Eye (tissue), 1 donor: ENCODE measurements around the gene GORASP1.

Experiments used
- DNase-seq: peaks from one replicate; pipeline ENCODE4 v3.0.0-alpha.2; 2015

Gene GORASP1

DNA sequence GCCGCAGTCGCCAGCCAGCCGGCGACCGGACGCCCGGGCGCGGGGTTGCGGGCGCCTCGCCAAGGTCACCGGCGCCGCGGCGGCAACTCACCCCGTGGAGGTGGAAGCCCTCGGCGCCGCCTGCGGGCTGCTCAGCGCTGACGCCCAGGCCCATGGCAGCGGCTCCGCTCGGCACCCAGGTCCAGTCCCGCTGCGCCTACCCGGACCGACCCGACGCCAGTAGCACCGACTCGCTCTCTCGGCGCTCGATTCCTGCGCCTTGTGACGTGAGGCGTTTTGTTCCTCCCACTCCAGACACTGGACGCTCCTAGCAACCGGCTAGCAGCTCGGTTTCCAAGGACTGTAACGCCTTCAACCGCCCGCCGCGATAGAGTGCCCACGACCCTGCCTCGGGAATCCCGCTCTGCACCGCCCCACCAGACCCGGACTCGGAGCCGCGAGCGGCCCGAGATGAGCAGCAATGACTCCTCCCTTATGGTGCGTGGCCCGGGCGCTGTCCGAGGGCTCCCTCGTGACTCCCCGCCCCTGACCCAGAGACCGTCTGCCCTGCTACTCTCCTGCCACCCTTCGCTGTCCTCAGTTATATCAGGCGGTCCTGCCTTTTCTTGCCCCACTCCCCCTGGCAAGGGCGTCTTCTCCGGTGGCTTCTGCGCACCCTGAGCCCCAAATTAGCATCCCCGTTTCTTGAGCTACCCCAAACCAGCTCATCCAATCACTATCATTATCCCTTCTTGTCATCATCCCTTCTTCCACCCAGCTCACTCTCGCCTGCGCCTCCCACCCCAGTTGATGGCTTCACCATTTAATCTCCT lies at the start of gene GORASP1, which contains the start of gene TTC21A:
GORASP1 (minus strand) TSS at position 240 of the 812 bp plus-strand sequence; CDS start at position 154, 86 bp downstream.
TTC21A (plus strand) TSS at position 293 of the 812 bp plus-strand sequence; CDS start at position 451, 158 bp downstream.
- DNase-seq, result peak; percentile 97

DNA sequence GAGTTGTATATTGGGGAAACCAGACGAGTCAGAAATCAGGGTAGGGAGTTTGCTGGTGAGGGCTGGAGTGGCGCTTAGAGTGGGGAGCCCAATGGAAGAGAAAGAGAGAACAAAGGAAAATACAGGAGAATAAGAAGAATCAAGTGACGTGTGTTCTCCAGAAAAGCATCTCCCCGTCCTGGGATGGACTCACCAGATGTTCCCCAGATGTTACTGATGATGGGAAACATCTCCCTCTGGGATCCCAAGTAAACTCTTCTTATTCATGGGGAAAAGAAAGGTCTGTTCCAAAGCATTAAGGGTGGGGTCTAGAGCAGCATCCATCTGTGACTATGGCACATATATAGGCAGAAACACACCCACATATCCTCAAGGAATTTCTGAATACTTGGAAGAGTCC lies 49.0 kb upstream of the GORASP1 start:
- no peak for DNase-seq

DNA sequence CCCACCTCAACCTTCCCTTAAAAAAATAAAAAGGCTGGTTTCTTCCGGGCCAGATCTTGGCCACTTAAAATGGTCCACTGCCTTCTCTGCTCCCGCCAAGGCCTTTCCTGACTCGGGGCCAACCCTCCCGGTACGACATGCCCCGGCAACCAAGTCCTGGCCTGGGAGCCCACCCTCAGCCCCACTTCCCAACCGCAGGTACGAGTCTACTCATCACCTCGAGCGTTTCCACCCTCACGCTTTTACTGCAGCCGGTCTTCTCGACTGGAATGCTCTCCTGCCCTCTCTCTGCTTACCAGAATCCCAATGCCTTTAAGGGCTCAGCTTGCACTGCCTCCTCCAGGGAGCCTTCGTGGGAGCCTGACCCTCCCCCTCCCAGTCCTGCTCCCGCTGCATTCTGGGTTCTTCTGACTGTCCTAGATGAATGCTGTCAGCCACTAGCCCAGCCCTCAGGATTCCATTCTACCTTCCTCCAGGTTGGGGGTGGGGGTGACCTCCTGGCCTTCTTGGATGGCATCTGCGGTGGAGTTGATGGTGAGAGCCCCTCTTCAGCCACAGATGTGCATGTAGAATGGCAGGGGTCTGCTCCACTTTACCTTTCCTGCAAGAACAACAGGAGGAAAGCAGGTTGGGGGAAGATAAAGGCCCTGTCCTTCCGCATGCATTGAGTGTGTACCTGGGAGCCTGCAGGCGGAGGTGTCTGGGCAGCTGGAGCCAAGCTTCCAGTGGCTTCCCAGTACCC lies 47.0 kb upstream of the GORASP1 start:
- DNase-seq, result peak; percentile 58

DNA sequence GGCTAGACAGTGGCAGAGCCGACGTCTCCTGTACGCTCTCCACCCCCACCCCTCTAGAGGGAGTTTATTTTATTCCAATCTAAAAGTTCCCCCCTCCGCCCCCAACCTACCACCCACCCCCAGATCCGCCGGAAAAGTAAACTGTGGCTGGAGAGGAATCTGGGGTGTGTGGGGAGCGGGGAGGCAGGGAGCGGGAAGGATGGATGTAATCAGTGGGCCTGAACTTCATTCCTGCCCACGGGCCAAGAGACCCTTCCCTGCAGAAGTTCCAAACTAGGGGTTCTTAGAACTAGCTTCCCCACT lies 46.5 kb upstream of the GORASP1 start:
- DNase-seq, result no peak

DNA sequence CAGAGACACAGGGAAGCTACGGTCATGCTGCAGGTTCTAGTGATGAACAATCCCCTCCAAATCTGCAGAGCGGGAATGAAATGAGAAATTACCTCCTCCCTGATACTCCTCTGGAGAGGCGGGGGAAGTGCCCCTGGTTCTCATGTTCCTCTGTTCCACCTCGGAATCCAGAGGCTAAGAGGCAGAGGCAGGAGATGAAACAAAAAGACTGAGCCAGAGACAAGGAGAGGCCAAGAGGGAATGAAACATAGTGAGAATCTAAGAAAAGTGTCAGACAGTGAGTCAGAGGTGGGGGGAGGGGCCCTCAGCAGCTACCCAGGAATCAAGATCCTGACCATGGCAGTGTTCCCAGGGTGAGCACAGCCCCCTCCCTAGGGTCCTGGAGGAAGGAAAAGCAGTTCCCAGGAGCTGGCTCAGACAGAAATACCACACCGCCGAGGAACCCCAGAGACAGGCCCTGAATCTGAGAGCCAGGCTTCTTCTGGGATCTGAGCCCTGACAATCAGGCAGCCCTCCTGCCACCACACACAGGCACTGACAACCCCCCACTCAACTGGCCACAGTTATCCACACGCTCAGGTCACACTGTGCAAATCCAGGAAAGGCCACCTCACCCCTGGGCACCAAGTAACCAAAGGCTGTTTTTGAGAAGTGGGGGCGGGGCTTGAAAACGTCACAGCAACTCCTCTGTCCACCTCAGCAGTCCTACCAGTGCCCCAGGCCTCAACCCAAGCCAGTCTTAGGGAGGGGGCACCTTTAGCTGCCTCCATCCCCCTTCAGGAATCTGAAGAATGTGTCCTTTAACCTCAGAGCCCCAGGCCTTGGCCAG lies 43.6 kb upstream of the GORASP1 start:
- peak; percentile 84 for DNase-seq

DNA sequence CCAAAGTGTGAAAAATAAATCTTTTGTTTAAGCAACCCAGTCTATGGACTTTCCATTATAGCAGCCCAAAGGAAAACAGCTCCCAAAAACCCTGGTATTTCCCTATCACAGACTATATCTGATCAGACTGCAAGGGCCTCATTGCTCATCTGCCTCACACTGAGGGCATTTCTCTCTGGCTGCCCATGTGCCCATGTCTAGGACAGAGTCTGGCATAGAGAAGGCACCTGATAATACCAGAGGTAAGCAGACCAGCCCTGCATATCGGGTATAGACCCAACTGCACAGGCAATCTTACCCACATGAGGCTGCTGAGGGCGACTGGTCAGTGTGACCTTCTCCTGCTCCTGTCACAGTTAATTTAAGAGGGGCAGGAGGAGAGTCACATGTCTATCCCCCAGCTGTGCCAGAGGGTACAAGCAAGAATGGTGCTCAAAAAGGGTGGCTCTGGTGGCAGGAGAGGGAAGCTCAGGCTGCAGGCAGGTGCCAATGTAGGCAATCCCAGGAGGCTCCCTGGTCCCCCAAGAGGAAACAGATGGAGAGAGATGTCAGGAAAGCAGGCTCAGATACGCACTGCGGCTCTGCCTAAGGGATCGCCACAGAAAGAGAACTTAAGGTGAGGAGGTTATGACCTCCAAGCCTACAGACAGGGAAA lies 42.8 kb upstream of the GORASP1 start:
- DNase-seq, result peak; percentile 62

DNA sequence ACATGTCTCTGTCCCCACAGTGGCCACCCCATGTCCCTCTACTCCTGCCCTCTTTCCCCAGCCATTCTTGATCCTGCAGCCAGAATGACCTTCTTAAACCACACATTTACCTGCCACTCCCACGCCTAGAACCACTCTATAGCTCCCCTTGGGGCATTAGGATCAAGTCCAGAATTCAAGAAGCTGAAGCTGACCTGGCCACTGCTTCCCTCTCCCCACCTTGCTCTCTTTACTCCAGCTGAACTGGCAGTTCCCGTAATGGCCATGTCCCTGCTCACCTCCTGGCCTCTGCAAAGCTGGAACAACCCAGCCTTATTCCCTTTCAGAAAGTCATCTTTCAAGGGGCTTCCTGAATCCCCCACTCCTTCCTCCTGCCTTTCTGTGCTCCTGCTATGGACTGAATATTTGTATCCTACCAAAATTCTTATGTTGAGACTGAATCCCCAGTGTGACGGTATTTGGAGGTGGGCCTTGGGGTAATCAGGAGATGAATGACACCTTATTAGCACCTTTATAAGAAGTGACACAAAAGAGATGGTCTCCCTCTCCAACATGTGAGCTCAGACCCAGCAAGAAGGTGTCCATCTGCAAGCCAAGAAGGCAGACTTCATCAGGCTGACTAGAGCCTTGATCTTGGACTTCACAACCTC lies 42.2 kb upstream of the GORASP1 start:
- no peak for DNase-seq

DNA sequence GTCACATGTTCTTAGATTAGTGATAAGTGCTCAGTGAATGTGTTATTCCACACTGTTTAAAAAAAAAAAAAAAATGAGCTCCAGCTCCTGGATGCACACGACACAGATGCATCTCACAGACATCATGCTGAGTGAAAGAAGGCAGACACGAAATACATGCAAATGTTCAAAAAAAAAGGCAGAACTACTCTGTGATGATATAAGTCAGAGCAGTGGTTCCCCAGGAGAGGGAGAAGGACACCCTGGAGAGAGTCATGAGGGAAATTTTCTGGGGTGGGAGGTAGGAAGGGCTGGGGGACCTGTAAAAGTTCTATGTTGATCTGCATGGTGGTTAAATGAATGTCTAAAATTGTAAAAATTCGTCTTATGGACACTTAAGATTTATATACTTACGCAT lies 41.6 kb upstream of the GORASP1 start:
- no peak for DNase-seq

DNA sequence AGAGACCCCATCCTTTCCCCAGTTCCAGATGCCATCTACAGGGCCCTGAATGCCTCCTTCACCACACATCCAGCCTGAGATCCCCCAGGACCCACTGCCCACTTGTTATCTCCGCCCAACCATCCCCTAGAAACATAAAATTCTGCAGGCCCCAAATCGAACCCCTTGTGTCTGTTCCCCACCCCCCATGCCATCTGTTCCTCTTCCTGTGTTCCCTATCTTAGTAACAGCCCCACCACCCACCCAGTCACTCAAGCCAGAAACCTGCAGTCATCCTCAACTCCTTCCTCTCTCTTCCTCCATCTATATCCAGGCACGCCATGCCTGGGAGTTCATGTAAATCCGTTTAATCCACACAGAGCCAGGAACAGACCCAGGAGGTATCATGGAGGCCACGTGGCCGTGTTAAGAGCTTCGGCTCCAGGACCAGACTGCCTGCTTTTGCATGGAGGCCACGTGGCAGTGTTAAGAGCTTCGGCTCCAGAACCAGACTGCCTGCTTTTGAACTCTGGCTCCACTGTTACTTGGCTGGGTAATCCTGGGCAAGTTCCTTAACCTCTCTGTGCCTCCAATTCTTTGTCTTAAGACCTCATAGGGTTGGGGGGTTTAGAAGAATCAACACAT lies 41.1 kb upstream of the GORASP1 start:
- peak; percentile 44 for DNase-seq

DNA sequence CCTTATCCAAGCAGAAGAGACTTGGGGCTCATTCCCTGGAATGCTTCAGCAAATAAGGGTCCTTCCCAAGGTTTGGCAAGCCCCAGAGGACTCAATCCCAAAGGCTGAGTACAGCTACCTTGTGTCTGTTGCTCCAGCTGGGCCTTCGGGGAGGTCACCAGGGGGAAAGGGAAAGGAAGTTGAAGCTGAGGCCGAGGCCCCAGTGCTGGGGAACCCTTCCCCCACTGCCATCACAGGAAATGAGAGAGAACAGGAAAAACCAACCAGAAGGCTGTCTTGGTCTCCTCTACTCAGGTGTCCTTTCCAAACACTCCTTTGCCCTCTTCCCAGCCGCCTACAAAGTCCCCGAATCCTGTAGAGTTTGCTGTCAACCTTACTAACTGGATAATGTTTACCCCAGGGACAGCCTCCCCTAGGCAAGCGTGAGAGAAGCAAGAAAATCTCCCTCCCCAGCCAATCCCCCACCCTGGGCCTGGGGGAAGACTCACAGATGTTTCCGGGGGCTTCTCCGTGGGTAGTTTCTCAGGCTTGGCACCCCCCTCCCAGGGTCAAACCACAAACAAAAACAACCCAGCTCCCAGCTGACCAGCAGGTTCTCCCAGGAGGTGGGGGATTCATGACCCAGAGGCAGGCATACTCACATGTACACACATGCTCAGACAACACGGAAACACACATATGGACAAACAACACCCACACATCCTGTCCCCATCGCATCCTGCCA lies 40.4 kb upstream of the GORASP1 start:
- peak; percentile 51 for DNase-seq

DNA sequence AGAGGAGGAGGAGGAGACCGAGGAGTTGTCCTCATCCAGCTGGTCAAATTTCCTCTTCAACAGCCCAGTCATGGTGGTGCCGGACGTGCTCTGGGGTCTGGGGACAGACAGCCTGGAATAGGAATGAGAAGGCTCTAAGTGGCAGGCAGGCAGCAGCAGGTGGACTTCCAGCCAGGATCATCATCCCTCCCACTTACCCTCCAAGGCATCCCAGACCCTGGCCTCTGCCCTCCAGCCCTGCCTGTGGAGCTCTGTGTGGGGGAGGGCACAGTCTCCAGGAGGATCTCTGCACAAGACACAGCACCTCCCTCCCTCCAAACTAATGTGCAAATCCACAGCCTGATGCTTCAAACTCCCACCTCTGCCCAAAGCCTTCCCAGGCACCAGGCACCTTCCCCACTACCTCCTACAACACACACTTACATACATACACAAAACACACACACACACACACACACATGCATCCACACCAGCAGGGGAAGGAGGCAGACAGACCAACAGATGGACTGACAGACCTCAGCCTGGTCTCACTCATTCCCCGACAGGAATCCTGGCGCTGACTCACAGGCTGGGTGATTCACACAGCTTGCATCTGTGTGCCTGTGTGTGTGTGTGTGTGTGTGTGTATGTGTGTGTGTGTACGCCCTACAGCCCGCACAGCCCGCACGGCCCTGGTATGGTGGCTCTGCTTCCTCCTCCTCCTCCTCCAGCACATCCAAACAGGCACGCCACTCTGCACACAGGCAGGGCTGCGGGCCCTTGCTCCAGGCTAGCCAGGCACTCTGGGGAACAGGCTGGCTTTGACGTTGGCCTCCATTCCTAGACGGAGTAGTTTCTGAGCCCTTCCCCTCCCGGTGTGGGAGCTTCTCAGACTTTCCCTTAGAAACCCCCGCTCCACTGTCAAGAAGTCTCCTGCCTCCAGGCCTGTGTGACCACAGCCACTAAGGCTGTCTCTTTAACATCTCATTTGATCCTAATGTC lies 39.5 kb upstream of the GORASP1 start:
- DNase-seq, result peak; percentile 76

DNA sequence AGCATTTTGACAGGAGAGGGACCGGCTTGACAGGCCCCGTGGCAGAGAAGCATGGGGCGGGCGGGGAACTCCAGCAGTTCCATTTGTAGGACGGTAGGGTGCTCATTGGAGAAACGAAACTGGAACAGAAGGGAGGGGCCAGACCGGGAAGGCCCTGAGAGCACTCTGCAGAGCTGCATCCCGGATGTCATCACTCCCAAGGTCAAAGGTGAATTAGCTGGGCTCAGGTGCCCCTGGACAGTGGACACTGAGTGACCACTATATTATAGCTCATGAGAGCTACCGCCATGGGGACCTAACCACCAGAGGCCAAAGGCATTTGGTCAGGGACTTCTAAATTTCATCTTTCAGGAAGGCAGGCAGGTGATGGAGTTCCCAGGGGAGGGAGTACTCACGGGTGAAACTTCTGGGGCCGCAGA lies 38.7 kb upstream of the GORASP1 start:
- no peak for DNase-seq

DNA sequence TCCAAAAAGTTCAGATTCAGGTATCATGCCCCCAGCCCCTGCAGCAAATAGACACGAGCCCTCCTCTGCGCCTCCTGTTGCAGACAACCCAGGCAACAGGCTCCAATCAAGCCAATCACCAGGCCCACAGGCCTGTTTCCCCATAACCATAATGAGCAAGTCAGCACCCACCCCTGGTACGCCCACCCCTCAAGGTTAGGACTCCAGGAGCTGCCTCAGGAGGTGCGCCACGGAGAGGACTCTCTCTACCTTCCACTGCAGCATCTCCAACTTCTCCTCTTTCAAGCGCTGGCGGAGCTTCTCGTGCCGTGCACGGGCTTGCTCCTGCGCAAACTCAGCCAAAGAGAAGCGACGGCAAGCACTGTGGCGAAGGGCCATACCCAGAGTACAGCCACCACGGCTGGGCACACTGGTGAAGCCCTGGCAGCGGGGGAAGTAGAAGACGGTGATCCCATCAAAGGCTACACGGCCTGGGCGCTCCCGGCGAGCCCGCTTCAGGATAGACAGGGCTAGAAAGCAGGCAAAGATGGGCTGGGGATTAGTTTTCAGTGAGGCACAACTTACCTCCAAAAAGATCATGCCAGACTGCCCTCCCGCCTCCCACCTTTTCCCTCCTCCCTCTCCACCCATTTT lies 37.4 kb upstream of the GORASP1 start:
- no peak for DNase-seq

DNA sequence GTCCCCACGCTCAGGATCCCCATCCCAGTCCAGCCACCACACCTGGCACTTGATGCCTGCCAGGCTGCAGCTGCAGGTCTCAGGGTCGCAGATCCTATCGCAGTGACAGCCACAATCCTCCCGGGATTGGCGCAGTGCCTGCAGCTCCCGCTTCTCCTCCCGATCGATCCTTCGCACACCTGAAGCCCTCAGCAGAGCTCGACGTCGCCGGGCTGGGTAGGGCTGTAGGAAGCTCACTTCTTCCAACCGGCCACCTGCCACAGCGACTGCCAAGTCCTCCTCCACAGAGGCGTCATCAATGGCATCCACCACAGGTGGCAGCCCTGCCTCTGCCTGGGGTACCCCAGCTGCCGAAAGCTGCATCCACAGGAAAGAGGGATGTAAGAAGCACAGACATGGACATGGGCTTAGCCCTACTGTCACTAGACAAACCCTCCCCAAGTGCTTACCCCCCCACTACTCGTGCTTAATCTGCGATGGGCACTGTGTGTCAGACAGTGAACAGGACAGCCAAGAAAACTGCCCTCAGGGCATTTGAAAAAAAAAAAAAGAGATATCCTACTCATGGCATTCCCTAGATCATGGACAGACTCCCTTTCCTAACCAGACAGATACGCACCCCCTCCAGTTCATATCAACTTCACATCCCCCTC lies 36.8 kb upstream of the GORASP1 start:
- no peak for DNase-seq

DNA sequence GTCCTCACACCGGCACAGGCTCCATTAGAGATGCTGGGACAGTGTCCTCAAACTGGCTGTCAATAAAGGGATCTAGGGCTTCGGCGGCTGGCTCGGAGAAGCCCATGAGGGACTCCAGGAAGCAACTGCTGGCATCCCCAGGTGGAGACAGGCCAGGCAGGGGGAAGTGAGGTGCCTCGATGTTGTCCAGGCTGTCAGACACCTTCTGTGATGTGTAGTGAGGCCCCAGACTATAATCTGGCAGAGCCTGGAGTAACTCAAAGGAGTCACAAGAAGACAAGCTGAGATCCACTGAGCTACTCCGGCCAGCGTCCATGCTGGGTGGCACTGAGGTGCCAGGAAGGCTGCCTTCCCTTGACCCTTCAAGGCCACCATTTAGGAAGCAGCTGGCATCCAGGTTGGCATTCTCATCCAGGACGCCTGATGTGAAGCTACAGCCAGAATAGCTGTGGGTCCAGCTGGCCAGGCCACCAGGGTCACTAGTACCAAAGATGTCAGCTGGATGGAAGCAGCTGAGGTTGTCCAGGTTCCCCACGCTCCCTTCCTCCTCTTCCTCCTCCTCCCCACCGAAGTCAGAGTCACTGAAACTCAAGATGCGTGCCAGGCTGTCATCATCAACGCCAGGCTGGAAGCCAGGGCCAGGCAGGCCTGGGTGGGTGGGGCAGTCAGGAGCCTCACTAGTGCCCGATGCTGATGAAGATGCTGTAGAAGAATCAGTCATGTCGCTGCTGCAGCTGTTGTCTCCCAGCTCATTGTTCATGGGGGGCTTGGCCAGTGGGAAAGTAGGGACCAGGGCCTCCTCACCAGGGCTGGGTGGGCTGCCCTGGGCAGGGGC lies 35.8 kb upstream of the GORASP1 start:
- no peak for DNase-seq

DNA sequence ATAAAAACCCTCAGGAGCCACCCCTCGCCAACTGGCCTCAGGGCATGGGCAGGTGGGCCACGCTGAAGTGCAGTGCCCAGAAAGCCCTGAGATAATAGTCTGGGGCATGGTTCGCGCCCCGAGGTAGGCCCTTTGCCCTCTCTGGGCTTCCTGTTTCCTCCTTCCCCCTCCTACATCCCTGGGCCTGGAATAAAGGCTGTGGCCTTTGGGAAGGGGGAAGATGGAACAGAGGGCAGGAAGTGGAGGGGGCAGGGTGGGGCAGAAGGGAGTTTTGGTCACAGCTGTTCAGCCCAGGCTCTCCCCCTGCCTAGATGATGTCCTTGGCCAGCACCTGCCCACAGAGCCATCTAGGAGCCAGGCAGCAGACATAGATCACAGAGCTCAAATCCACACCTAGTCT lies 34.6 kb upstream of the GORASP1 start:
- no peak for DNase-seq

DNA sequence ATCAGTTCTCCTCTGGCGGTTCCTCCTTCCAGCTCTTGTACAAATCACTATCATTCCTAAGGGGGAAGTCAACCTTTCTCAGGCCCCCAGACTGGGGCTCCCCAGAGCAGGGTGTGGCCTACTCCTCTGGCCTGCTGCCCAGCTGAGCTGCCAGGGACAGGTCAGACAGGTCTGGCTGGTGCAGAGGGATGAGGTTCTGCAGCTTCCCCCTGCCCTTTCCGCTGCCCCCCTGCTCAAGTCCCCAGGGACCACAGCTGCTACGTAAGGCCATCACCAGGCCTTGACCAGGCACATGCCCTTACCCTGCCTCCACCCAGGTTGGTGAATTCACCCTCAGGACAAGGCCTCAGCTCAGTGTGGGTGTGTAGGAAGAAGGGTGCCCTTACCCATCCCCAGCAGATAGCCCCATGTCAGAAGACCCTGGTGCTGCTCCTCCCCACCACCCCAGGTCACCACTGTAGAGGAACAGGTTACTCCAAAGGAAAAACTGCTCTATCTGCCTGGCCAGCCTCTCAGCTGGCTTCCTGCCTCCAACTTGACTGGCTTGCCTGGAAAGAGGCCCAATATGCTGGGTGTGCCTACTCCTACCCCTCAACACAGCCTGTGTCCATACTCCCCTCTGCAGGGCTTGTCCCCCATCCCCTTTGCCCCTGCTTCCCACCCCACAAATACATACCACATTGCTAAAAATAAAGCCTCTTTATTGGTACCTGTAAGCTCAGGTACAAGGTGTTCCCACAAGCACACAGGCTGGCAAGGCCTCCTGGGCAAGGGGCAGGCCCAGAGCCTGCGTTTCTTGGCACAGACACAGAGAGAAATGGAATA lies 34.0 kb upstream of the GORASP1 start:
- no peak for DNase-seq
